ENCODE results near the gene RO60. TPM values are rescaled to one million over a fixed set of nuclear protein-coding genes. Genes with fewer than 3 reads are reported as not detected.

The RO60 gene
- total RNA-seq, result 100 to 1,000 TPM in 2 of 6 donors, 10 to 100 TPM in 4; 49.5 to 131 (median 72.0) TPM

- H3K9me3 ChIP-seq, result no peaks in the 10 kb centered on the region
- WGBS, 2 donors, result 0% methylated on average over 5 to 43 of the region's 74 CpGs
- peak within 1 kb of the TSS; percentile 94 to 97 (median 96) for H3K27ac ChIP-seq
- no peaks in the 10 kb centered on the region for H3K27me3 ChIP-seq
- H3K4me1 ChIP-seq, result peaks cover 27 to 31% (median 28%) of the 10 kb centered on the region in 4 donors
- TF ChIP-seq POLR2A (IDR thresholded peaks at IDR 0.05) (peak in 3 of 4 donors; percentile 73 to 88 (median 88)), EP300 (IDR thresholded peaks at IDR 0.05) (peak in 1 of 4 donors; percentile 94), POLR2AphosphoS5 (IDR thresholded peaks at IDR 0.05) (peak; percentile 95 to 99), CTCF (IDR thresholded peaks at IDR 0.05) (peak in 3 of 6 experiments; percentile 7 to 43 (median 24))
- H3K4me3 ChIP-seq, result peak within 1 kb of the TSS; percentile 66 to 87 (median 70)
- peak; percentile 97 to 99 for ATAC-seq (ENCODE audit: low FRiP score in 2 of 2)
- DNase-seq, result peak; percentile 96 to 98
- H3K36me3 ChIP-seq, result no peaks in the 10 kb centered on the region
Measured at GRCh38 chr1:193059282-193060114, at the start of gene RO60, which contains the start of gene UCHL5. RO60 (plus strand) TSS chr1:193059612; CDS start chr1:193069055, 9,443 bp downstream. UCHL5 (minus strand) TSS chr1:193059360; CDS start chr1:193059260, 100 bp downstream.

- WGBS, 2 donors, result 100% methylated on average over 1 of the region's 1 CpG
- TF ChIP-seq EP300 (IDR thresholded peaks at IDR 0.05), result no peak
- no peak for TF ChIP-seq POLR2A (IDR thresholded peaks at IDR 0.05)
- TF ChIP-seq POLR2AphosphoS5 (IDR thresholded peaks at IDR 0.05), result no peak
- no peak for TF ChIP-seq CTCF (IDR thresholded peaks at IDR 0.05)
- H3K36me3 ChIP-seq, result no peaks in the 10 kb centered on the region
Measured at GRCh38 chr1:193011406-193011805, 48.0 kb upstream of the RO60 start.

GRCh38 chr1:193013005-193013404, 46.4 kb upstream of the RO60 start:
- Histone ChIP-seq H3K4me3 (no peak overlapping the region), H3K9me3 (no peaks in the 10 kb centered on the region), H3K4me1 (no peaks in the 10 kb centered on the region), H3K27me3 (no peaks in the 10 kb centered on the region), H3K36me3 (no peaks in the 10 kb centered on the region), H3K27ac (no peak overlapping the region)
- TF ChIP-seq POLR2A (IDR thresholded peaks at IDR 0.05) (no peak), POLR2AphosphoS5 (IDR thresholded peaks at IDR 0.05) (no peak), EP300 (IDR thresholded peaks at IDR 0.05) (no peak), CTCF (IDR thresholded peaks at IDR 0.05) (no peak)
- DNase-seq (no peak), ATAC-seq (ENCODE audit: low FRiP score in 2 of 2) (peak in 1 of 2 donors; percentile 60)
- WGBS, 2 donors, result 66 to 73% methylated on average over 2 of the region's 2 CpGs

More at GRCh38 chr1:193011406-193011805, 48.0 kb upstream of the RO60 start:
- DNase-seq (no peak), ATAC-seq (ENCODE audit: low FRiP score in 2 of 2) (no peak)
- Histone ChIP-seq H3K4me1 (no peaks in the 10 kb centered on the region), H3K27ac (no peak overlapping the region), H3K27me3 (no peaks in the 10 kb centered on the region), H3K9me3 (no peaks in the 10 kb centered on the region), H3K4me3 (no peak overlapping the region)

- Histone ChIP-seq H3K9me3 (no peaks in the 10 kb centered on the region), H3K27ac (no peak overlapping the region), H3K27me3 (no peaks in the 10 kb centered on the region), H3K36me3 (no peaks in the 10 kb centered on the region), H3K4me1 (no peaks in the 10 kb centered on the region), H3K4me3 (no peak overlapping the region)
- no peak for ATAC-seq (ENCODE audit: low FRiP score in 2 of 2)
- no peak for DNase-seq
- WGBS, 2 donors, result 83% methylated on average over 7 of the region's 7 CpGs
- TF ChIP-seq POLR2A (IDR thresholded peaks at IDR 0.05) (no peak), EP300 (IDR thresholded peaks at IDR 0.05) (no peak), CTCF (IDR thresholded peaks at IDR 0.05) (no peak), POLR2AphosphoS5 (IDR thresholded peaks at IDR 0.05) (no peak)
Measured at GRCh38 chr1:193013707-193014106, 45.7 kb upstream of the RO60 start.

All from upper lobe of left lung (tissue), 6 donors.